GM10266 (cell line): Measurements from ENCODE around the gene CYP1B1.
"Not testable (repeated sequence)": the region's sequence is repeated elsewhere in the genome, so short reads cannot be mapped to it uniquely, and the experiment has no call there.

Experiments
- DNase-seq: peaks from one replicate; pipeline ENCODE4 v3.0.0; 2012; ENCODE audit errors: extremely low spot score
- CTCF ChIP-seq: IDR thresholded peaks from 2 replicates; pipeline ENCODE4 v1.5.1; 2012; ENCODE audit warnings: mild to moderate bottlenecking, low read depth; ENCODE audit not compliant: control insufficient read depth, insufficient read depth; ENCODE audit errors: missing control alignments

CYP1B1 gene

GRCh38 chr2:38028829-38029228, 47.1 kb downstream of the CYP1B1 start:
- DNase-seq, result no peak

GRCh38 chr2:38026846-38027245, 49.1 kb downstream of the CYP1B1 start:
- no peak for TF ChIP-seq CTCF
- no peak for DNase-seq

More at GRCh38 chr2:38028829-38029228, 47.1 kb downstream of the CYP1B1 start:
- TF ChIP-seq CTCF, result no peak

- no peak for TF ChIP-seq CTCF
Measured at GRCh38 chr2:38021589-38021988, 54.4 kb downstream of the CYP1B1 start.

GRCh38 chr2:38020359-38021069, 55.4 kb downstream of the CYP1B1 start:
- DNase-seq, result not testable (repeated sequence)

More at GRCh38 chr2:38021589-38021988, 54.4 kb downstream of the CYP1B1 start:
- no peak for DNase-seq

GRCh38 chr2:38017836-38018235, 58.1 kb downstream of the CYP1B1 start:
- no peak for TF ChIP-seq CTCF

More at GRCh38 chr2:38017836-38018235, 58.1 kb downstream of the CYP1B1 start:
- no peak for DNase-seq
